Right ventricle myocardium superior (tissue), 1 donor: ENCODE measurements around the gene LDLRAD4. TPM values are rescaled to one million over a fixed set of nuclear protein-coding genes. Genes with fewer than 3 reads are reported as not detected.

Source experiments
- ATAC-seq: fragments of 200-7000 bp; cut with Tn5 transposase; one replicate; pipeline ENCODE4 v1.9.1; 2020; ENCODE audit warnings: mild to moderate bottlenecking; ENCODE audit not compliant: poor library complexity
- DNase-seq: peaks from one replicate; pipeline ENCODE4 v3.0.0-alpha.2; 2020
- intact Hi-C: fragments of 100-400 bp; cut with DNase I; formaldehyde crosslinking; loops from one replicate; pipeline ENCODE4 v1.11.2; 2022
- microRNA-seq: library from miRNA; unstranded; fragments of <30 nt; microRNA quantifications from one replicate; pipeline ENCODE4 v1.2.0, GENCODE V29; 2020
- total RNA-seq: library from RNA; stranded (reverse); fragmentation: NEBNext Ultra II Directional; extraction: Animal tissue kit (Norgen Biotek cat#: 25700); gene quantifications from one replicate; pipeline ENCODE4 v1.2.1, GENCODE V29; 2021
- donor health status: DM: no; HTN: yes; CAD: no; lungs with severe emphysema.

Gene LDLRAD4
- total RNA-seq, 1 donor from 2014 or later = 29.3 TPM

- DNase-seq (no peak), ATAC-seq (no peak)
- intact Hi-C loops = no loop called here
Observed at GRCh38 chr18:13700153-13700552, 481.6 kb downstream of the LDLRAD4 start.

Small RNAs within 50 kb of the gene (microRNA-seq; reads per million reads assigned to microRNA genes)
- not detected for gene MIR4526
- not detected for gene MIR5190

Other genes starting within 250 kb of the LDLRAD4 start
- 22.3 TPM for gene CEP192, start 227.4 kb upstream of the LDLRAD4 start, total RNA-seq